Bronchial epithelial cell (primary cell): ENCODE results near the gene TMEM175. TPM values are rescaled to one million over a fixed set of nuclear protein-coding genes. Genes with fewer than 3 reads are reported as not detected.
"Not testable (repeated sequence)": the region's sequence is repeated elsewhere in the genome, so short reads cannot be mapped to it uniquely, and the experiment has no call there.

Source experiments
- DNase-seq: peaks from one replicate; pipeline ENCODE4 v3.0.0-alpha.2; 2010; ENCODE audit warnings: low read depth
- FAIRE-seq: peaks from 2 replicates; lab custom pipeline; 2011; peaks lifted over from hg19 to GRCh38; lab: Jason Lieb, UNC
- H3K27me3 ChIP-seq: 2 replicates; pipeline ENCODE4 v1.5.1; 2011; ENCODE audit warnings: low read length; ENCODE audit not compliant: control insufficient read depth, insufficient read depth
- H3K36me3 ChIP-seq: 2 replicates; pipeline ENCODE4 v1.5.1; 2011; ENCODE audit warnings: low read length; ENCODE audit not compliant: control insufficient read depth, insufficient read depth
- H3K4me3 ChIP-seq: 2 replicates; pipeline ENCODE4 v1.5.1; 2011; ENCODE audit warnings: mild to moderate bottlenecking, low read depth, low read length, control low read depth
- total RNA-seq: library from RNA; depleted of rRNA; stranded (reverse); fragments of >200 nt; gene quantifications from 2 replicates; pipeline ENCODE4 v1.2.1, GENCODE V29; 2014
- TF ChIP-seq, protein P1 (sequence below): IDR thresholded peaks from 2 replicates; pipeline ENCODE4 v1.5.1; 2011; ENCODE audit warnings: mild to moderate bottlenecking, moderate library complexity, low read length, control low read depth, inconsistent platforms; ENCODE audit not compliant: insufficient read depth, severe bottlenecking

Gene TMEM175
- total RNA-seq, 1 donor from 2014 or later, result 3.4 TPM

- Histone ChIP-seq H3K4me3 (no peak overlapping the region), H3K36me3 (peaks cover 8% of the 10 kb centered on the region)
Measured at GRCh38 chr4:970854-971520, 38.7 kb downstream of the TMEM175 start.

DNA sequence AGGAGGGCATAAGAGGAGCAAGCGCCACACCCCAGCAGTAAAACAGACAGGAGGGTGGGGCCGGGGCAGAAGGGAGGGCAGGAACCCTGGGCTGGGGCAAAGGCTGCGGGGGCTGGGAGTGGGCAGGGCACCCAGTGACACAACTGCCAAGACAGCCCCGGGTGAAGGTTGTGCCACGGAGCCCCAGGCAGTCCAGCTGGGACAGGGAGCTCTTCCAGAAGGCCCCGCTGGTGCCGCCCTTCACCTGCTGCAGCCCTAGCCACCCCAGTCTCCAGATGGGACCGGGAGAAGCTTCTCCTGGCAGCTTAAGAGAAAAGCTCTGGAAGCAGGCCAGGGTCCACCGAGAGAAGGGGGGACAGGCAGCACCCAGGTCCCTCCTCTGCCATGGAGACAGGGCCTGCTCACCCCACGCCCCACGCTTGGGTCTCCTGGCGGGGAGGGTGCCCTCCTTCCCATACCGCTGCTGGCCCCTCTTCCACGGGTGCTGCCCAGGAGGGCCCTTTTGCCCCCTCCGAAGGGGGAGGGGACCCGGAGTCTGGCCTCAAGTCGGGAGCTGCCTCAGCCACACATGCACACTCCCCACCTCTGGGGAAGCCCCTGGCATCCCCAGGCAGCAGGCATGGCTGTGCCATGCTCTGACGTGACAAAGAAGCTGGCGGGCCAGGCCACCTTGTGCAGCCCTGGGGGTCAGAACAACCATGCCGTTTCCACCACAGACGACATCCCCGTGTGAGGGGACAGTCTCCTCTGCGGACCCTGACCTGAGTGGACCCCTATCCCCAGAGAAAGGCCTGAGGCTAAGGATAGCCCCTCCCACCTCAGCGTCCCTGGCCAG, 39.6 kb downstream of the TMEM175 start:
- FAIRE-seq (no peak), DNase-seq (no peak)
- Histone ChIP-seq H3K27me3 (no peaks in the 10 kb centered on the region), H3K36me3 (peaks cover 6% of the 10 kb centered on the region), H3K4me3 (peak overlapping the region; percentile 77)
- TF ChIP-seq, protein P1, sequence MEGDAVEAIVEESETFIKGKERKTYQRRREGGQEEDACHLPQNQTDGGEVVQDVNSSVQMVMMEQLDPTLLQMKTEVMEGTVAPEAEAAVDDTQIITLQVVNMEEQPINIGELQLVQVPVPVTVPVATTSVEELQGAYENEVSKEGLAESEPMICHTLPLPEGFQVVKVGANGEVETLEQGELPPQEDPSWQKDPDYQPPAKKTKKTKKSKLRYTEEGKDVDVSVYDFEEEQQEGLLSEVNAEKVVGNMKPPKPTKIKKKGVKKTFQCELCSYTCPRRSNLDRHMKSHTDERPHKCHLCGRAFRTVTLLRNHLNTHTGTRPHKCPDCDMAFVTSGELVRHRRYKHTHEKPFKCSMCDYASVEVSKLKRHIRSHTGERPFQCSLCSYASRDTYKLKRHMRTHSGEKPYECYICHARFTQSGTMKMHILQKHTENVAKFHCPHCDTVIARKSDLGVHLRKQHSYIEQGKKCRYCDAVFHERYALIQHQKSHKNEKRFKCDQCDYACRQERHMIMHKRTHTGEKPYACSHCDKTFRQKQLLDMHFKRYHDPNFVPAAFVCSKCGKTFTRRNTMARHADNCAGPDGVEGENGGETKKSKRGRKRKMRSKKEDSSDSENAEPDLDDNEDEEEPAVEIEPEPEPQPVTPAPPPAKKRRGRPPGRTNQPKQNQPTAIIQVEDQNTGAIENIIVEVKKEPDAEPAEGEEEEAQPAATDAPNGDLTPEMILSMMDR, result no peak

More at GRCh38 chr4:970854-971520, 38.7 kb downstream of the TMEM175 start:
- FAIRE-seq (no peak), DNase-seq (no peak)
- TF ChIP-seq, protein P1, result no peak
- H3K27me3 ChIP-seq, result no peaks in the 10 kb centered on the region

DNA sequence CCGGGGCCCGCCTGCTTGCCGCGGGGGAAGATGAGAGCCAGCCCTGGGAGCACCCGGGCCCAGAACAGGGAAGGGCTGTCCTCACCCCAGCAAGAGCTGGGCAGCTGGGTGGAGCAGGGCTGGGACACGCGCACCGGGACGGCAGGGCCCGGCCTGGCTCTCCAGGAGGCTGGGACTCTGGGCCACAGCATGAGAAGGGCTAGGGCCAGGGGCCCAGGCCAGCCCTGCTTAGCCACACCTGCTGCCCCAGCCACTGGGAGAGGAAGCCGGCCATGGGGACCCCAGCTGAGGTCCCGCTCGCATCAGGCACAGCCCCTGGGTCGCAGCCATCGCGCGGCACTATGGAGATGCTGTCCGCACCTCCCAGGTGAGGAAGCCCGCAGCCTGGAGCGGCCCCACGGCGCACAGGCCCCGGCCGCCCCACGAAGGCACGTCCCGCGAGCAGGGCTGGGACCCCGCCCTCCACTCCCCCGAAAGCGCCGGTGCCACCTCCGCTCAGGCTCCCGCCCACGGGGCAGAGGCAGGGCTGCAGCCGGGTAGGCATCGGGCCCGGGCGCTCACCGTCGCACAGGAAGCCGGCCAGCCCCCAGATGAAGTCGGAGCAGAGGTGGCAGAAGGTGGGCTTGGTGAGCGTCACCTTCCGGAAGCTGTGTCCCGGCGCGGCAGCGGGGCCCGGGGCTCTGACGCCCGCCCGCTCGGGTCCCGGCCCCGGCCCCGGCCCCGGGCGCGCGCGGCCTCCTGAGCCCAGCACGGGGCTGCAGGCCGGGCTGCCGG, 40.6 kb downstream of the TMEM175 start:
- H3K36me3 ChIP-seq, result peaks cover 3% of the 10 kb centered on the region
- DNase-seq (no peak), FAIRE-seq (no peak)
- TF ChIP-seq, protein P1, result no peak
- H3K4me3 ChIP-seq, result peak overlapping the region; percentile 77
- H3K27me3 ChIP-seq, result no peaks in the 10 kb centered on the region

DNA sequence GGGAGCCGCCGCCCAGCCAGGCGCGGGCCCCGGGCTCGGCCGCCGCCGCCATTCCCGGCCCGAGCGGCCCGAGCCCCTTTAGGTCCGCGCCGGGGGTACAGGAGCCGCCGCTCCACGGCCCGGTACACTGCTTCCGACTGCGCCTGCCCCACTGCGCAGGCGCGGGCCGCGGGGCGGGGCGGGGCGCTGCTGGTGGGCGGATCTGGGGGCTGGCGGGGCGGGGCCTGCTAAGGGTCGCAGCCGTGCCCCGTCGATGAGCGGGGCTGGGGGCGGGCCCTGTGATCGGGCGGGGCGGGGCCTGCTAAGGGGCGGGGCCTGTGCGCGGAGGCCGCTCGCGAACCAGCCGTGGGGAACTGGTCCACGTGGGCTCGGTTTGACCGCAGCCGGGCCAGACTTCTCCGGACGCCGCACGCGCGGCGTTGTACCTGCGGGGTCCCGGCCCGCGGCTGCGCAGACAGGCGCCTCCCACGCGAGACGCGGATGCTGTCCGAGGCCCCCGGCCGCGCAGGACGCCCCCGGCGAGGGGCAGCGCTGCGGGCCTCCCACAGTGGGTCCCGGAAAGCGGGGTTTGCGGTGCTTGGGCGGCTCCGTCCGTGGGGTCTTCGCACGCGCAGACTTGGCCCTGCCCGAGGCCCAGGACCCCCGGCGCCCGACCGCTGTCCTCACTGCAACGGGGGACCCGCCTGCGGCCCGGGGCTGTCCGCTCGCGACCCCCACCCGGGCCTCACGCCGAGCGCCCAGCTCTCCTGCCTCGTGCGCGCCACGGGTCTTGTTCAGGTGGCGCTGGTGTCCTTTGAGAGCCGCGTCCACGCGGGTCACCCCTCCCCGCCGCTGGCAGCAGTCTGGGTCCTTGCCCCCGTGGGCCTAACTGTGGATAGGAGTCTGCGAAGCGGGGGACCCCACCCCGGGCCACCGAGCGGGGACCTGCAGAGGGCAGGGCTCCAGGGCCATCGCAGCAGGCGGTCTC, 41.5 kb downstream of the TMEM175 start, which contains the start of gene DGKQ:
TSS of gene DGKQ (minus strand) at position 139 of the 967 bp plus-strand sequence. CDS start at position 52, 87 bp downstream.
- Histone ChIP-seq H3K27me3 (no peaks in the 10 kb centered on the region), H3K4me3 (peak within 1 kb of the TSS; percentile 77), H3K36me3 (peaks cover 3% of the 10 kb centered on the region)
- TF ChIP-seq, protein P1, result no peak
- FAIRE-seq (no peak), DNase-seq (no peak)

DNA sequence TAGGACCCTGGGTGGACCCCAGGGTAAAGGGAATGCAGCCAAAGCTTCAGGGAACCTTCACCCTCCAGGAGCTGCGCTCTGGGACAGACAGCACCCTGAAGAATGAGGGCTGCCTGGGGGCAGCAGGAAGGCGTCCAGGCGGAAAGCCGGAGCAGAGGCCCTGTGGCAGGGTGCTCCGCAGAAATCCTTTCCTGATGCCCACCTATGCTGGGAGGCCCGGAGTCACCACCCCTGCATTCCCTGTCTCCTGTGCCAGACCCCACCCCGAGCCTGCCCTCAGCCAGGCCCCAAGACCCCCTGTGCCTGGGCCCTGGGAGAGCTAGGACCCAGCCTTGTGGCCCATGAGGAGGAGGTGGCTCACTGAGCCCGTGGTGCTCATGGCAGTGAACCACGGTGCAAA, 42.4 kb downstream of the TMEM175 start:
- no peak for FAIRE-seq
- TF ChIP-seq, protein P1, result no peak
- H3K36me3 ChIP-seq, result peaks cover 3% of the 10 kb centered on the region
- no peak for DNase-seq
- H3K27me3 ChIP-seq, result no peaks in the 10 kb centered on the region
- no peak overlapping the region for H3K4me3 ChIP-seq

DNA sequence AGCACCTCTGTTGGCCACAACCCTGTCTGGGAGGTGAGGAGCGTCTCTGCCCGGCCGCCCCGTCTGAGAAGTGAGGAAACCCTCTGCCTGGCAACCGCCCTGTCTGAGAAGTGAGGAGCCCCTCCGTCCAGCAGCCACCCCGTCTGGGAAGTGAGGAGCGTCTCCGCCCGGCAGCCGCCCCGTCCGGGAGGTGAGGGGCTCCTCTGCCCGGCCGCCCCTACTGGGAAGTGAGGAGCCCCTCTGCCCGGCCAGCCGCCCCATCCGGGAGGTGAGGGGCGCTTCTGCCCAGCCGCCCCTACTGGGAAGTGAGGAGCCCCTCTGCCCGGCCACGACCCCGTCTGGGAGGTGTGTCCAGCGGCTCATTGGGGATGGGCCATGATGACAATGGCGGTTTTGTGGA, 43.8 kb downstream of the TMEM175 start:
- not testable (repeated sequence) for DNase-seq, H3K27me3 ChIP-seq, H3K36me3 ChIP-seq, H3K4me3 ChIP-seq, FAIRE-seq
